Ovary (tissue), 9 donors: Measurements from ENCODE around the gene ZMYND8. TPM values are rescaled to one million over a fixed set of nuclear protein-coding genes. Genes with fewer than 3 reads are reported as not detected.

Experiments used
- DNase-seq, 5 donors: peaks; one replicate each; pipeline ENCODE4 v3.0.0-alpha.2; 2019 to 2020
- H3K27ac ChIP-seq, 2 donors: fragments of 200-600 bp; one replicate each; pipeline versions ENCODE4 v1.5.1 to v1.8.0; 2019 to 2022
- H3K27me3 ChIP-seq: fragments of 200-600 bp; one replicate; pipeline ENCODE4 v1.8.0; 2022
- H3K36me3 ChIP-seq: fragments of 200-600 bp; sonication (generic); one replicate; pipeline ENCODE4 v1.5.1; 2019
- H3K4me1 ChIP-seq: one replicate; pipeline ENCODE4 v1.8.1; 2013; ENCODE audit warnings: mild to moderate bottlenecking, moderate library complexity; ENCODE audit not compliant: insufficient read depth
- H3K4me3 ChIP-seq: fragments of 200-600 bp; sonication (generic); one replicate; pipeline ENCODE4 v1.5.1; 2017
- H3K9me3 ChIP-seq, 2 donors: fragments of 200-600 bp in 1 of 2; sonication (generic) in 1 of 2; one replicate each; pipeline versions ENCODE4 v1.5.1 to v1.8.1; 2013 to 2019; ENCODE audit warnings: mild to moderate bottlenecking in 1 of 2, moderate library complexity in 1 of 2
- CTCF ChIP-seq, 3 donors: fragments of 450-650 bp in 2 of 3; fragments of 200-600 bp in 1 of 3; IDR thresholded peaks; one replicate each; pipeline versions ENCODE4 v1.5.1 to v1.8.0; 2016 to 2022; ENCODE audit warnings: antibody characterized with exemption in 3 of 3, mild to moderate bottlenecking in 1 of 3
- EP300 ChIP-seq: sonication (generic); formaldehyde crosslinking; IDR thresholded peaks from one replicate; pipeline ENCODE4 v1.6.1; 2017; ENCODE audit warnings: antibody characterized with exemption
- POLR2A ChIP-seq: fragments of 450-650 bp; IDR thresholded peaks from one replicate; pipeline ENCODE4 v1.6.1; 2017; ENCODE audit warnings: antibody characterized with exemption, mild to moderate bottlenecking, moderate library complexity
- WGBS, 3 donors: extraction: QIAGEN DNeasy Blood & Tissue Kit in 1 of 3; methylation state at CpG; one replicate each; pipeline versions ENCODE4 v1.1.5 to v1.1.7; 2013 to 2017; 5-methylcytosine and 5-hydroxymethylcytosine counted together
- intact Hi-C, 4 donors: fragments of 100-400 bp; cut with DNase I; formaldehyde crosslinking; loops; one replicate each; pipeline versions ENCODE4 v1.11.0 to v1.15.1; 2022 to 2023
- polyA plus RNA-seq, 2 donors: library from polyadenylated mRNA; stranded (reverse); fragments of 200-250 nt in 1 of 2; fragments of 350-450 nt in 1 of 2; fragmentation: Illumina TruSeq in 1 of 2; extraction: RNeasy Lipid Tissue Mini Kit (QIAGEN cat#74804) in 1 of 2; gene quantifications; one replicate each; pipeline ENCODE4 v1.2.3, GENCODE V29; 2013 to 2014
- total RNA-seq, 7 donors: library from RNA; depleted of rRNA in 2 of 7; stranded (reverse); fragments of >200 nt in 2 of 7; fragmentation: NEBNext Ultra II Directional in 3 of 7; extraction: Animal tissue kit (Norgen Biotek cat#: 25700) in 3 of 7; gene quantifications; one replicate each; pipeline versions ENCODE4 v1.1.0 to v1.2.4, GENCODE V29; 2016 to 2023
- donor health status: DM: no; HTN: no; CAD: no; lungs with moderate emphysema.
- donor health status: DM: no; HTN: no; CAD: no.
- donor health status: Bipolar disorder and iron deficiency.
- donor health status: DM: yes; HTN: yes; CAD: no.
- donor health status: DM: no; HTN: no; CAD: no.
- donor health status: DM: yes; HTN: yes; CAD: no.

ZMYND8 gene
- total and polyA plus RNA-seq, 9 donors = 8.3 to 40.7 (median 30.5) TPM

GRCh38 chr20:47318586-47319516, 37.6 kb downstream of the ZMYND8 start:
- no peak overlapping the region for H3K4me3 ChIP-seq
- intact Hi-C loops = loop anchor here (2.0 to 5.0 kb wide), 4 partner anchors 34 to 42 kb away; partner anchors contain the start of gene ZMYND8 (in 1 of the 4)
- no peaks in the 10 kb centered on the region for H3K36me3 ChIP-seq
- WGBS, 3 donors = 7 to 9% (median 8%) methylated on average over 28 of the region's 28 CpGs
- no peaks in the 10 kb centered on the region for H3K27me3 ChIP-seq
- TF ChIP-seq POLR2A (peak; percentile 45), EP300 (peak; percentile 47), CTCF (IDR thresholded peaks at IDR 0.05) (no peak)
- H3K27ac ChIP-seq = peak overlapping the region; percentile 94 to 95
- H3K9me3 ChIP-seq = no peaks in the 10 kb centered on the region
- peaks cover 37% of the 10 kb centered on the region for H3K4me1 ChIP-seq
- DNase-seq = peak; percentile 55 to 88 (median 77)

GRCh38 chr20:47318027-47318585, 38.4 kb downstream of the ZMYND8 start:
- intact Hi-C loops = loop anchor here (2.0 to 5.0 kb wide), 4 partner anchors 35 to 43 kb away; partner anchors contain the start of gene ZMYND8 (in 1 of the 4)
- WGBS, 3 donors = 18 to 20% (median 19%) methylated on average over 7 of the region's 7 CpGs
- TF ChIP-seq POLR2A (no peak), EP300 (peak; percentile 42)
- H3K9me3 ChIP-seq = no peaks in the 10 kb centered on the region
- peak; percentile 51 to 73 (median 57) for DNase-seq
- no peaks in the 10 kb centered on the region for H3K36me3 ChIP-seq
- no peak overlapping the region for H3K4me3 ChIP-seq
- peaks cover 37% of the 10 kb centered on the region for H3K4me1 ChIP-seq
- H3K27me3 ChIP-seq = no peaks in the 10 kb centered on the region
- peak overlapping the region; percentile 94 to 95 for H3K27ac ChIP-seq

GRCh38 chr20:47317127-47317895, 39.2 kb downstream of the ZMYND8 start:
- no peak for TF ChIP-seq CTCF (IDR thresholded peaks at IDR 0.05)
- TF ChIP-seq POLR2A = peak; percentile 57
- peak; percentile 98 for TF ChIP-seq EP300
- Histone ChIP-seq H3K27ac (peak overlapping the region; percentile 94 to 95), H3K27me3 (no peaks in the 10 kb centered on the region), H3K36me3 (no peaks in the 10 kb centered on the region), H3K4me3 (no peak overlapping the region), H3K9me3 (no peaks in the 10 kb centered on the region), H3K4me1 (peaks cover 40% of the 10 kb centered on the region)
- intact Hi-C loops = loop anchor here in 1 of 4 donors (5.0 kb wide), 1 partner anchor 40 kb away; the partner anchor contains the start of gene ZMYND8
- DNase-seq = peak; percentile 63 to 85 (median 73)
- WGBS, 3 donors = 27 to 35% (median 32%) methylated on average over 13 of the region's 13 CpGs

GRCh38 chr20:47316776-47317126, 39.7 kb downstream of the ZMYND8 start:
- Histone ChIP-seq H3K27me3 (no peaks in the 10 kb centered on the region), H3K4me1 (peaks cover 42% of the 10 kb centered on the region), H3K4me3 (no peak overlapping the region), H3K9me3 (no peaks in the 10 kb centered on the region), H3K27ac (peak overlapping the region; percentile 94 to 95), H3K36me3 (no peaks in the 10 kb centered on the region)
- intact Hi-C loops = loop anchor here in 1 of 4 donors (5.0 kb wide), 1 partner anchor 41 kb away; the partner anchor contains the start of gene ZMYND8
- TF ChIP-seq CTCF (IDR thresholded peaks at IDR 0.05) (no peak), POLR2A (no peak), EP300 (no peak)
- WGBS, 3 donors = 82 to 91% (median 87%) methylated on average over 3 of the region's 3 CpGs
- DNase-seq = no peak
